Choroid plexus epithelial cell (primary cell): Measurements from ENCODE around the gene HUWE1.

Experiments
- DNase-seq: peaks from one replicate; pipeline ENCODE4 v3.0.0-alpha.2; 2010; ENCODE audit warnings: low read depth
- H3K4me3 ChIP-seq: 2 replicates; pipeline ENCODE4 v1.5.1; 2011; ENCODE audit warnings: low read depth, mild to moderate bottlenecking, control low read depth, low read length, moderate library complexity
- TF ChIP-seq, protein P1 (sequence below): conservative IDR thresholded peaks from 2 replicates; pipeline ENCODE4 v1.5.1; 2011; ENCODE audit warnings: low read depth, mild to moderate bottlenecking, control low read depth, inconsistent platforms, low read length, moderate library complexity

Gene HUWE1

DNA sequence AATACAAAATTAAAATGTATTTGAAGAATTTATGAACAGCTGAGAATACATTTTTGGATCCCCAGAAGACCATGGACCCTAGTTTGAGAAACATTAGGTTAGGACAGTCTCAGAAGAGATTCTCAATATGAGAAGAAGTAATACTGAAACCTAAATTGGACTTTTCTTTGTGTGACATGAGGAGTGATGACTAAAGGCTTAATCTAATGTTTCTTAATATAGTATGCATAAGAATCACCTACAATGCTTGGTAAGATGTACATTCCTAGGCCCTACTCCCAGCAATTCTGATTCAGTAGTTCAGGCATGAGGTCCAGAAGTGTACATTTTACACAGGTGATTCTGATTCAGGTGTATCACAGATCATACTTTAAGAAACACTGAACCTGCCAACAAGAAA lies 31.6 kb upstream of the HUWE1 start:
- TF ChIP-seq, protein P1, sequence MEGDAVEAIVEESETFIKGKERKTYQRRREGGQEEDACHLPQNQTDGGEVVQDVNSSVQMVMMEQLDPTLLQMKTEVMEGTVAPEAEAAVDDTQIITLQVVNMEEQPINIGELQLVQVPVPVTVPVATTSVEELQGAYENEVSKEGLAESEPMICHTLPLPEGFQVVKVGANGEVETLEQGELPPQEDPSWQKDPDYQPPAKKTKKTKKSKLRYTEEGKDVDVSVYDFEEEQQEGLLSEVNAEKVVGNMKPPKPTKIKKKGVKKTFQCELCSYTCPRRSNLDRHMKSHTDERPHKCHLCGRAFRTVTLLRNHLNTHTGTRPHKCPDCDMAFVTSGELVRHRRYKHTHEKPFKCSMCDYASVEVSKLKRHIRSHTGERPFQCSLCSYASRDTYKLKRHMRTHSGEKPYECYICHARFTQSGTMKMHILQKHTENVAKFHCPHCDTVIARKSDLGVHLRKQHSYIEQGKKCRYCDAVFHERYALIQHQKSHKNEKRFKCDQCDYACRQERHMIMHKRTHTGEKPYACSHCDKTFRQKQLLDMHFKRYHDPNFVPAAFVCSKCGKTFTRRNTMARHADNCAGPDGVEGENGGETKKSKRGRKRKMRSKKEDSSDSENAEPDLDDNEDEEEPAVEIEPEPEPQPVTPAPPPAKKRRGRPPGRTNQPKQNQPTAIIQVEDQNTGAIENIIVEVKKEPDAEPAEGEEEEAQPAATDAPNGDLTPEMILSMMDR, result no peak
- H3K4me3 ChIP-seq, result no peak overlapping the region
- no peak for DNase-seq

DNA sequence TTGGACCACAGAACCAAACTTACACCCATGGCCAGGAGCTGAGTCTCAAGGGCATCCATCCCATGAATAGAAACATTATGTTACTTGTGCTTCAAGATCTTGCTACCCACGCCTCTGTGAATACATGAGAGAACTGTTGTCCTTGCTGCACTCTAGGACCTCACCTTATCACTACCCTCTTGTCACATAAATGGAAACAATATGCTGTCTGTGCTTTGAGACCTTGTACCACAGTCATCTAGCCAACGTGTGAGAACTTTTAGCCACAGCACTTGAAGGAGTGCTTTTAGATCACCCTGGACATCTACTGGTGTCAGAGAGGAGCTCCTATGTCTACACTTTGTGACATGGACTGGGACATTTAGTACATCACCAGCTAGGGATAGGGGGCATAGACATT lies 30.7 kb upstream of the HUWE1 start:
- DNase-seq, result no peak
- no peak overlapping the region for H3K4me3 ChIP-seq
- TF ChIP-seq, protein P1, result no peak

DNA sequence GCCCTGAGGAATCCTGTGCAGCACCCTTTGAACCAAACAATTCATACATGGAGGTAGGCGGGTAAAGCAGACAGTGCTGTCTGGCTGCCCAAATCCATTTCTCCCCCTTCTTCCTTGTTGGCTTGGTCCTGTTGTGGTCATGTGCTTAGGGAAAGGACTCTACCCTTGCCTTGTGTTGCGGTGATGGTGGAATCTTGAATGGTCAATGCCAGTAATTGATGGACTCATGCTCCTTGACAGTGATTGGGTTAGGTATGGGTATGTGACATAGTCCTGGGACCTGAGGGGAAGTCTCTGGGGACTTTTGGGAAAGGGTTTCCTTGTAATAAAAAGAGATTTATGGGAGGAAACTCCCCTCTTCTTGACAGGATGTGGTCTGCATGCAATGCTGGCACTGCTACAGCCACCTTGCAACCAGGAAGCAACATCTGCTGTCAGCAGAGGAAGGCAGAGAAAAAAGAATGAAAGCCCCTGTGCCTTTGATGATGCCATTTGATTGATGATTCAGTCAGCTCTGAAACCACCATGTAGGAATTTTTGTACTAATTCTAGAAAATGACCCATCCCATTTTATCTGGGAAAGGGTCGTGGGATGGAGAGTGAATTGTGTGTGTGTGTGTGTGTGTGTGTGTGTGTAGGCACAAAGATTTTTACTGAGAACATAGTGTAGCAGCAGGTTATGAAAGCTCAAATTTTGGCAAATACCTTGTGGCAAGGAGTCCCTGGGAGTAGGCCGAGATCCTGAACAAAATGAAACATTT lies 30.0 kb upstream of the HUWE1 start:
- H3K4me3 ChIP-seq, result no peak overlapping the region

DNA sequence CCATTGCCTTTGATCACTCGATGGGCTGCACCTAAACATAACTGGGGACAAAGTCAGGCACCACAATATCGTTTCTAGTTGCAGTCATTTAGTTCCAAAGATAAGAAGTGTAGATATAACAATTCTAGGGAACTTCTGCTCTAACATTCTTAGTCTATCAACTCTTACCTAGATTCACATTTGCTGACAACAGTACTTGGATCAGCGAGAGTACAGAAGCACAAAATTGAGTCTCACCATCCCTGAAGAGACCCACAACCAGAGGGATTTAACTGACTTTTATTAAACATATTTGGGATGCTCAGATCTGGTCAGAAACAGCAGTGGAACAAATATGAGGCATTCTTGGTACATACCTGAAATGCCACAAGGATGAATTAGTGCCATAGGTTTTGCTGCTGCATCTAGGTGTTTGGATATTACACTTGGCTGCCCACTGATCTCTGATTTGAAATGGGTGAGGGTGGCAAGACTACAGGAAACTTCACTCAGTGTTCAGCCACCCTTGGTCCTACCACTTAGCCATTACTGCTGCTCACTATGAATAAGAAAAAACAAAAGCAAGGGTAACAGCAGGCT lies 28.9 kb upstream of the HUWE1 start:
- H3K4me3 ChIP-seq, result no peak overlapping the region
- TF ChIP-seq, protein P1, result no peak
- DNase-seq, result peak; percentile 14

More for the DNA sequence above, 30.0 kb upstream of the HUWE1 start:
- peak; percentile 20 for DNase-seq
- TF ChIP-seq, protein P1, result no peak

DNA sequence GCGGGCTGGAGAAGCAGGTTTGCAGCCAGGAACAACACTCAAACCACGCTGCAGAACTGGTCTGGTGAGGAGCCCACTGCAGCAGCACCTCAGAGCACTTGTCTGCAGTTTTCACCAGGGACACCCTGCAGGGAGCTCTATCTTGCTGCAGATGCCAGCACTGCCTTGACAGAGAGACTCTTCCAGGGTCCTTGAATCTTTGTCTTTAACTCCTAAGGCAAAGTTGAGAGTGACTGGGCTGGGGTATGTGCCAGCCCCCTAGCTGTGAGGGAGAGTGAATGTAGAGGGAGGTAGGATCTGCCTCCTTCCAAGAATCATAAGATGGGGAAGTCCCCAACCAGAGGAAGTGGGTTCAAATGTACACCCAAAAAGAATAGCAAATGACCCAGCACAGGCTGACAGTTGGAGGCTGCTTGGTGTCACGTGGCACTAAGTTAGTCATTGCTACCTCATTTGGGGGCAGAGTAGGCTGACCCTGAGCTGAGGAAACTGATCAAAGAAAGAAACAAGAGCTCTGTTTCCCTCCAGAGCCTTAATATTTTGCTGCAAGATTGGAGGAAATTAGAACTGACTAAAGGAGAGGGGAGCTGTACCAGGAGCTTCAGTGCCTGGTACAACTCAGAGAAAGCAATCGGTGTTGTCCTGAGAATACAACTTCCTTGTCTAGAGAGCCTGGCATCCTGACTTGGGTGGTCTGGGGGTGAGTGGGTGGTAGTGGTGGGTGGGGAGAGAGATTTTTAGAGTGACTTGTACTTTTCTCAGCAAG lies 28.2 kb upstream of the HUWE1 start:
- TF ChIP-seq, protein P1, result peak; percentile 35
- H3K4me3 ChIP-seq, result no peak overlapping the region
- peak; percentile 71 for DNase-seq

DNA sequence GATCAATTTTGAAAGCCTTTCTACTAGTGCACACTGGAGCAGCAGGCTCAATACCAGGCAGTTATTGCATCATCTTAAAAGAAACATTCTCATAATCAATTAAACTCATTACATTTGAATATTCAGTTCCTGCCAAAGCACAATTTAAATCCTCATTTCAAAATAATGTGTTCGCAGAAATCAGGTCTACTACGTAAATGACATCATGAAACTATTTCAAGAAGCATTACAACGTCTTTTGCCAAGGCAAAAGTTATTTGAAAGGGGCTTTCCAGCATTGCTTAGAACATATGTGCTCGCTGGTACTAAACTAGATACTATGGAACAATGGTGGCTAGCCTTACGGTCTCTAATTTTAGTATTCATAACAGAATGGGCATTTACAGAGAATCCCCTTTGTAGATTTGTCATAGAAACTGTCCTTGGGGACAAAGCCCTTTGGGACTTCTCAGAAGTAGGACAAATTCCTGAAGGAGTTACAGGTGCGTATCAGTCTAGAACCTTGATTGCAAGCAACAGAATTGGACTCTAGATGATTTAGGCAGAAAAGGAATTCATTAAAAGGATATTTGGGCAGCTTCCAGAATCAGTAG lies 27.6 kb upstream of the HUWE1 start:
- DNase-seq, result peak; percentile 12
- TF ChIP-seq, protein P1, result no peak
- no peak overlapping the region for H3K4me3 ChIP-seq
